NCI-H146 treated with DMSO at 0.1 percent for 48 hours (cell line): ENCODE data around the gene UNCX.

ENCODE experiments used
- DNase-seq: peaks from one replicate; lab custom pipeline; 2025; ENCODE audit not compliant: unreplicated experiment; lab: John Stamatoyannopoulos, UW

Gene UNCX

DNA sequence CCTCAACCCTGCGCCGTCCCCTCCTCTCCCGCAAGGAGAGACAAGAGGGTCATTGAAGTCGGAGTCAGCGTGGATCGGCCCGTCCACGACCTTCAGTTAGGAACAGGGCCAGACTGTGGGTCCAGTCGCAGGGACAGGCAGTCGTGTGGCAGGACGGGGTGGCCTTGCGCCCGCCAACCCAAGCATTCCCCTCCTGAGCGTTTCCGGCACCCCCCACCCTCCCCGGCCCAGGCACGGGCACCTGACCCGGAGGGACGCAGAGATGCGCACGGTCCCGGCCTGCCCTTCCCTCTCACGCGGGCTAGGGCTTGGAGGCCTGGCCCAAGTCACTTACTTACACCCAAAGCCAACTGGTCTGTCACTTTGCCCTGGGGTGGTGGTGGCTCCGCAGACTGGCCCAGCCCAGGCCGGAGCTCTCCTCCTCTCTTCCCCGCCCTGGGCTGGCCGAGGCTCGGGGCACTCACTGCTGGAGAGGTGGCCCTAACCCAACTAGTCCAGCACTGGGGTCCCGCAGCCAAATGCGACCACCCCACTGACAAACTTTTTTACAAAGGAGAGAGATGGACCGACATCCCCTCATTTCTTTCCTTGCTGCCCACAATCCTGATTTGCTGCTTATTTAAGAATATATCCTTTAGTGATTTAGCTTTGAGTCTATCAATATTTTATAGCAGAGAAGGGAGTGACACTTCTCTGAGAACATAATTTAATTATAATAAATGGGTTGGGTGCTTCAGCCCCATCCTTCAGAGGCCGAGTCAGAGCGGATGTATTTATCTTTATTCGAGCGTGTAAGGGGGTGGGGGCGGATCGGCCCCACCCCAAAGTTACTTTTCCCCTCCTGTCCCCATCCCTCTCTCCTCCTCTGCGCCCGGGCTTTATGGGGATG lies 1.2 kb upstream of the UNCX start:
- DNase-seq: no peak

GRCh38 chr7:1232103-1232466 lies 587 bp upstream of the UNCX start:
- DNase-seq: no peak

DNA sequence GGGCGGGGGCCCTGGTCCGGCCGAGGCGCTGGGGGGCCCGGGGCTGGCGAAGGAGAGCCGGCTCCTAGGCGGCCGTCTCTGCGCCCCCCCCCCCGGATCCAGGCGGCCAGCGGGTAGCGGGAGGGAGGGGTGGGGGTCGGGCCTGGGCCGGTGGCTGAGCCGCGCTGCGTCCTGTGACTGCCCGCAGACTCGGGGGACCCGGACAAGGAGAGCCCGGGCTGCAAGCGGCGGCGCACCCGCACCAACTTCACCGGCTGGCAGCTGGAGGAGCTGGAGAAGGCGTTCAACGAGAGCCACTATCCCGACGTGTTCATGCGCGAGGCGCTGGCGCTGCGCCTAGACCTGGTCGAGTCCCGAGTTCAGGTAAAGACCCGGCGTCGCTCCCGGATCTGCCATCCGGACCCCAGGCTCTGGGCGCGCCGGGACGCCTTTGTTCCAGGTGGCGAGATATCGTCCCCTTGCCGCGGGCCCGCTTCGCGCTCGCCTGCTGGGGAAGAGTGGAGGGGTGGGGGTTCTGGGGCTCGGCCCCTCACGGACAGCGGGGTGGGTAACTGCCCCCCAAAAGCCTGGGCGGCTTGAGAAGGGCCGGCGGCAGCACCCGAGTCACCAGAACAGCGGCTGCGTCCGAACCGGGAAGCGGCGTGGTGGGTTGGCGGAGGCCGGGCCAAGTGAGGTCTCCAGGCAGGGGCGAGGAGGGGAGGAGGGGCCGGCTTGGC lies 819 bp downstream of the UNCX start:
- DNase-seq: no peak

DNA sequence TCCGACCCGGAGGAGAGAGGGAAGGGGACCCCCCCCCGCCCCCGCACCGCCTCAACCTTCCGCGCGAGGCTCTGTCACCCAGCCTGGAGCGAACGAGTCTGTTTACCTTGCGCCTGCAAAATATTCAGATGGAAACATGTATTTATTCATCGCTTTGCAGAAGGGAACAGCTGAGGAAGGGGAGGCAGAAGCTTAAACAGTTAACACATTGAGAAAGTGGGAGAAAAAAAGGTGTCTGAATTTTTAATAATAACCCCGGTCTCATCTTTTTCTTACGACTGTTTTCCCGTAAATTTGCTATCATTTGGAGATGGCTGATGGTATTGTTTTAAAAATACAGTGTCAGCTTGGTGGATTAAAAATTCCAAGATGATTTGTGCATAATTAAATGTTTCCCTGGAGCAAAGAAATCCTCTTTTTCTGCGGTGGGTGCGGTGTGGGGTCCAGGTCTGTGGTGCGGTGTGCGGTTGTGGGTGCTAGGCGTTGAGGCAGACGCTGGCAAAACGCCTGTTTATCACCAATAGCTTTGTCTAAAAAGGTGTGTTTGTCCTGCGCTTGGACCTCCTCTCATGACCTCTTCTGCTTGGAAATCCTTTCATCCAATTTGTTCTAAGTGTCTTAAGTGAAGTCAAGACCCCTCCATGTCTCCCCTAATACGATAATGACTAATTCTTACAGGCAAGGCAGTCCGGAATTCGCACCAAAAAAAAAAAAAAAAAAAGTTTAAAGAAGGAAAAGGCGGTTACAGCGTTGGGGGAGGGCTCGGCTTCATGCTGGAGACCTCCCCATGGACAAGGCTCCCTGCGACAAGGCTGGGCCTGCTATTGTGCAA lies 1.6 kb downstream of the UNCX start:
- DNase-seq: no peak

DNA sequence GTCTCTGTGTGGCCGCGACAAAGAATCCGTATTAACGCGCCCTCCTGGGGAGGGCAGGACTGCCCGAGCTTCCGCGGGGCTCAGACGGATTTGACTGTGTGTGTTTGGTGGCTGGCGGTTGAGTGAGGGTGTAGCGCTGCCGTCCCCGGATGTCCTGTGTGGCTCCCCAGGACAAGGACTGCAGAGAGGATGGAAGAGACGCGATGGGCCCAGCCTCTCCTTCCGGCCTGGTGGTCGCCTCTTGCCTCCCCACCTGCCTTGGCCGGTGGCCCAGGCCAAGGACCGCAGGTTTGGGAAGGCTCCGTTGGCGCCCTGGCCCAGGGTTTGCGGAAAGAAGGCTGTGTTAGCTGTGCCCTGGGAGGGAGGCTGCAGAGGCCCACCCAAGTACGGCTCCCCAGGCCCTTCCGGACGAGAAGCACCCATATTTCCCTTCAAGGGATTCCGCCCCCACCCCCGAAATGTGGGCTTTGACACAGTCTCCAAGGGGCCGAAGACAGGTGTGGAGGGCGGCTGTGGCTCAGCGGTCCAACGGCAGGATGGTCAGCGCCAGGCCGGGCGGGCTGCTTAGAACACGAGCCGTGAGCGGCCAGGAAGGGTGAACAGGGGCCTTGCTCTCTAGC lies 2.3 kb downstream of the UNCX start:
- DNase-seq: no peak

DNA sequence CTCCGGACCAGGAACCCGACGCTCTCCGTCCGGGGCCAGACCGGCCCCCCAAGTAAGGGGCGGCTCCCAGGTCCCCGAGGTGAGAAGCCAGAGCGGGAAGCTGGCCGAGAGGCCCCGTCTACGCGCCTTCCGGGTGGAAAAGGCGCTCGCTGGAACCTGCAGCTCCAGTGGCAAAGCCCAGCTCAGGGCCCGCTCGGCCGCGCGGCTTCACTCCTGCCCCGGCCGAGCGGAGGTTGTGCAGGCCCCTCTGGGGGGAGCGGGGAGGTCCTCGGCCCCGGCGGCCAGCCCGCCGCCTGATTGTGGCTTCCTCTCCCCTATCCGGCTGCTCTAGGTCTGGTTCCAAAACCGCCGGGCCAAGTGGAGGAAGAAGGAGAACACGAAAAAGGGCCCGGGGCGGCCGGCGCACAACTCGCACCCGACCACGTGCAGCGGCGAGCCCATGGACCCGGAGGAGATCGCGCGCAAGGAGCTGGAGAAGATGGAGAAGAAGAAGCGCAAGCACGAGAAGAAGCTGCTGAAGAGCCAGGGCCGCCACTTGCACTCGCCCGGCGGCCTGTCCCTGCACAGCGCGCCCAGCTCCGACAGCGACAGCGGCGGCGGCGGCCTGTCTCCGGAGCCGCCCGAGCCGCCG lies 2.9 kb downstream of the UNCX start:
- no peak for DNase-seq

- DNase-seq: no peak
Observed at GRCh38 chr7:1236132-1236661, 3.5 kb downstream of the UNCX start.

DNA sequence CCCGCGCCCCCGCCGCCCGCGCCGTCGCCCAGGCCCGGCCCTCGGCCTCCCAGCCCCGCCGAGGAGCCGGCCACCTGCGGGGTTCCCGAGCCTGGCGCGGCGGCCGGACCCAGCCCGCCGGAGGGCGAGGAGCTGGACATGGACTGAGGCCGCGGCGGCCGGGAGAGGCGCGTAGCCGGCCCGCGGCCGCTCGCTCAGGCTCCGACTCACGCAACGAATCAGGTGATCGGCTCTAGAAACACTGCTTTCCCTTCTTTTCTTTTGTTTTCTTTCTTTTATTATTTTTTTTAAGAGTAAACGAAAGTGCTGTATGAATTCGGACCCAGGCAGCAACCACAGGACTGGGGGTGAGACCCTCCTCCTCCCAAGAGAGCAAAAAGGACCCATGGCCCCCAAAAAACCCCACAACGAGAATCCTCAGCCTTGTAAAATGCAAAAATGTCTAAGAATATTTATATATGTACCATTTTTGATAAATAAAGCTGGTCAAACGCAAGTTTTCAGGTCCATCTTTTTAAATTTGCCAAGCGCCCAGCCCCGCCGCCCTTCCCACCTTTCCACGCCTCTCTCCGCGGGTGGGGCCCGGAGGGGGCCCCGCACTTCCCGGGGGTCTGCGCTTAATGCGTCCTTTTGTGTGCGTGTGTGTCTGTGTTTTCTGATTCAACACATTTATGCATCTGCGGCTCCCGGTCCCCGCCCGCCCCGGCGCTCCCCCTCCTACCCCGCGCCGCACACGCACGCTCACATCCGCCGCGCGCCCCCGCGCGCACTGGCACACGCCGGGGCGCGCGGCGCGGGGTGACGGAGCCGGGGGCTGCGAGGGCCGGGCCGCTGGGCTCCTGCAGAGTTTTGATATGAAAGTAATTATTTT lies 4.4 kb downstream of the UNCX start:
- DNase-seq: no peak

DNA sequence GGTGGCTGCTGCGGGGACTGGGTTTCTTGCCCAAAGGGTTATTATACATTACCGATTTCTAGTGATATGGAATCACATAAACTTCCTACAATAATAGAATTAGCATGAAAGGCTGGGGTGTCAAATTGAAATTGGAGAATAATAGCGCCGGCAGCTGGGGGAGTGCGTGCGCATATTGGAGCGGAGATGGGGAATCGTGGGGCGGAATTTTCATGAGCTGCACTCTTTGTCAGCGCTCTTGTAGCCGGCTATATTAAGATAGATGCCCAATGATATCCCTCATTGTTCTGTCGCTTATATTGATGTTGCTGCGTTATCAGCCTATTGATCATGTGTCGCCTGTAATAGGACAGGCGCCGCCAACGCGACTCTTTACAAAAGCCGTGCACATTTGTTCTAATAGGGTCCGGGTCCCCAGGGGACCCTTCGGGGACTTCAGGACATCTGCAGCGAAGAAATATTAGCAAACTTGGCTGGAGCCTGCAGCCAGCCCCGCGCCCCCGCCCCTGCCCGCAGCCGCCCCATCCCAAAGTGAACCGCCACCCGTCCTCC lies 5.1 kb downstream of the UNCX start:
- no peak for DNase-seq

DNA sequence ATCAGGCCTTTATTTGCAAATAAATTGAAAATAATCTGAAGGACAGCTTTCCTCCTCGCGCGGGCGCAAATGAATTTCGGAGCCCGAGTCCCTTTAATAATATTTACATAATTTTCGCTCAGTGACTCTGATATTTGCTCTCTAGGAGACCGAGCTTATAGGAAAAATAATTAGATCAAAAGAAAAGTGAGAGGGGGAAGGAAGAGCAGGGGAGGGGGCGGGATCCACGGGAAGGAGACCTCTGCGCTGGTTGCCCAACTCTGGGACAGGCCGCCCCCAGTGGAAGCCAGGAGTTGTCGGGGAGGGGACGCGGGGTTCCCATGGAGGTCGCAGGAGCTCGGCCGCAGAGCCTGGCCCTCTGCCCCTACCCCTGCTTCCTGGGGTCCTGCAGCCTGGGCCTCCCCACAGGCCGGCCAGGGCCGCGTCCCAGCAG lies 5.8 kb downstream of the UNCX start:
- no peak for DNase-seq

DNA sequence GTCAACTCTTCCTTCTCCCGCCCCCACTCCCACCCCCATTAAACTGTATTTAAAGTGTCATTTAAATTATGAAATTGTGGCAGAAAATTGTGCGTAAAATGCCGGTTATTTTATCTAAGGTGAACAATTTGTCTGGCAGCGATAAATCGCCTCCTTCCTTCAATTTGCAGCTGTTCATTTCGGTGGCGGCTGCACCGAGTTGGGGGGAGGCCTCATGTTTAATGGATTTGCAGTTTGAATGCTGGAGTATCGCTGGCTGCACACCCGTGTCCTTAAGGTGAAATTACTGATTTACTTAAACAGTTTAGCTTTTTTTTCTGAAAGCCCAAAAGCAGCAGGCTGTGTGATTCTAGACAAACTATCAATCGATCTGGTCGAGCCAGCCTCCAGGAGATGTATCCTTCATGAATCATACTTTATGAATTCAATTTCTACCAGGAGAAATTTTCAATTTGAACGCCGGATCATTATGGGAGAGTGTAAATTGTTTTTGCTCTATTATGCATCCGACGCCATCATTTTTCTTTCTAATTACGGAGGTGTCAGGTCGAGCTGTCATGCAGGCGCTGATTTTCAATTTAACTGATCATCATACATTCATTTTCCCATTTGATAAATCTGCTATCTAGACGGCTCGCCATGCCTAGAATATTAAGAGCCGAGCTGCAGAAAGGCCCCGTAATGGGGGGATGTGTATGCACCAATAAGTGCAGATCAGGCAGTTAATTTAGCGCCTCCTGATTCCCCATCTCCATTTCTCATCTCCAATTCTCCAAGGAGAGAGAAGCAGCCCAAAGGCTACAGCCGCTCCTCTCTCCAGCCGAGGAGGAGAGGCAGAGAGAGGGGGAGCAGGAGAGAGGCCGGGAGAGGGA lies 6.5 kb downstream of the UNCX start:
- DNase-seq: no peak

- no peak for DNase-seq
Observed at GRCh38 chr7:1239803-1240516, 7.3 kb downstream of the UNCX start.

DNA sequence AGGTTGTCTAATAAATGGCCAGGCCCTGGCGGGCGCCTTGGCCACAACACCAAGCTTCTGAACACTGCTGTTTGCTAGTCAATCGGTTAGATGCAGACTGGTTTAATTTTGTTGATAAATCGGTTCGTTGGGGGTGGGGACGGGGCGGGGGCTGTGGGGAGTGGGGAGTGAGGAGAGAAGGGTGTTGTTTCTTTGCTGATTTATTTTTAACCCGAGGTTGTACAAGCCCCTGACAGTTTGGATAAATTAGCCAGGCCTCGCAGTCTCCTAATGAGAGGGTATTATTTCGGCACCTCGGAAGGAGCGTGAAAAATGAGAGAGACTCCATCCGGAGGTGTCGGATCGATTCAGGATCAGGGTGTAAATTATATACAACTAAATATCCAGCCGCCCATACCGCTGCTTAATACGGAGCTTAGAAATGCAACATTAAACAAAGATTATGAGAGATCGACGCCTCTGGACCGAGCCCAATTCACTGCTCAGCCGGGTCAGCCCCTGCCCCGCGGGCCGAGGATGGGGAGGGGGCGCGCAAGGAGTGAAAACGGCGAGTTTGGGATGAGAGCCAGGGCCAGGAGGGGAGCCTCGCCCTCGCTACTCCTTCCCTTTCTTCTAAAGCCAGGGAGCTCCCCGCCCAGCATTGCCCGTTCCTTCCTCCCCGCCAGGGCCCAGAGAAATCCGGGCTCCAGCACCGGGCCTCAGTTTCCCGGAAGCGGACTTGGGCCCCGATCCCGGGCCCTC lies 8.0 kb downstream of the UNCX start:
- no peak for DNase-seq

GRCh38 chr7:1241258-1241602 lies 8.6 kb downstream of the UNCX start:
- no peak for DNase-seq

- no peak for DNase-seq
Observed at GRCh38 chr7:1241603-1242255, 9.1 kb downstream of the UNCX start.

GRCh38 chr7:1242256-1242605 lies 9.6 kb downstream of the UNCX start:
- DNase-seq: no peak
